ENCODE measurements around the gene HSPA1A. TPM values are rescaled to one million over a fixed set of nuclear protein-coding genes. Genes with fewer than 3 reads are reported as not detected.
A peak's percentile ranks its signal among the peaks of the same experiment; 100 is the strongest.

Gene HSPA1A
- total and polyA plus RNA-seq, 9 of the 15 experiments (the other 6 are each of a cell fraction or from before 2014, with no cell fraction given) = 2.2 to 273 (median 107) TPM

DNA sequence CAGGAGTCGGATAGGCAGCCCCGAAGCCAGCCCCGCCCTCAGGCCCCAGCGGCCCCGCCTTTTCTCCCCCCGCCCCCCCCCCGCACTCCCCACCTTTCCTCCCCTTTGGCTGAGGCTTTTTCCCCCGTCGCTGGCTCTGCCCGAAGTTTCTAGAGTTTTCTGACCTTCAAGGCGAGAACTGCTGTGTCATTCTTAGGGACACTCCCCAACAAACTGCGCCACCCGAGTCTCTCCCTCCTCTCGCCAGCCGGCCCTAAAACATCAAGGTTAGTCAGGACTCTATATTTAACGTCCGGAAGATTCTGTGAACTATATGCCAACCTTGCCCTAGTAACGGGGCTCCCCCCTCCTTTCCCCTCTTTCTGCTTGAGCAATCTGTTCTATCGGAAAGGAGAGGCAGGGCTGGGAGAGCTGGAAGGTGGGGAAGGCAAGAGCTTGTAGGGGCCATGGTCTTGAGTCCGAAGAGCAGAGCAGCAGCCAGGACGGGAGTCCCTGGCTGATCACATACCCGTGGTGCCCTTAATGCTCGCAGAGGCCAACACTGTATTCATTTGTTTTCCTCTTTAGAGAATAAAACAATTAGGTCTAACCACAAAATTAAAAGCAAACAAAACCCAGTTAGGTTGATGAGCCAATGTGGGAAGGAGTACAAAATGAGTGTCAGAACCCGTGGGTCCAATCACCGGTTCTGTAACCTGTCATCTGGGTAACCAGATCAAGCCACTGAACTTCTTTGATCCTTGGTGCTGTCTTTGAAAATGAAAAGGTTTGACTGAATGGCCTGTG is 6.9 kb downstream of the HSPA1A start (continued):
- TF ChIP-seq, protein P1, sequence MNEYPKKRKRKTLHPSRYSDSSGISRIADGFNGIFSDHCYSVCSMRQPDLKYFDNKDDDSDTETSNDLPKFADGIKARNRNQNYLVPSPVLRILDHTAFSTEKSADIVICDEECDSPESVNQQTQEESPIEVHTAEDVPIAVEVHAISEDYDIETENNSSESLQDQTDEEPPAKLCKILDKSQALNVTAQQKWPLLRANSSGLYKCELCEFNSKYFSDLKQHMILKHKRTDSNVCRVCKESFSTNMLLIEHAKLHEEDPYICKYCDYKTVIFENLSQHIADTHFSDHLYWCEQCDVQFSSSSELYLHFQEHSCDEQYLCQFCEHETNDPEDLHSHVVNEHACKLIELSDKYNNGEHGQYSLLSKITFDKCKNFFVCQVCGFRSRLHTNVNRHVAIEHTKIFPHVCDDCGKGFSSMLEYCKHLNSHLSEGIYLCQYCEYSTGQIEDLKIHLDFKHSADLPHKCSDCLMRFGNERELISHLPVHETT (CRISPR knock-in tag; conservative IDR thresholded peaks at IDR 0.05 in 1 of 2, IDR thresholded peaks at IDR 0.05 in 1 of 2) = peak in 1 of 2 experiments; percentile 87; a peak in 2 of 4 replicates
- TF ChIP-seq RBM17 (IDR thresholded peaks at IDR 0.05; ENCODE audit: borderline replicate concordance, low read depth, low read length) = no peak
- TF ChIP-seq, protein P2, sequence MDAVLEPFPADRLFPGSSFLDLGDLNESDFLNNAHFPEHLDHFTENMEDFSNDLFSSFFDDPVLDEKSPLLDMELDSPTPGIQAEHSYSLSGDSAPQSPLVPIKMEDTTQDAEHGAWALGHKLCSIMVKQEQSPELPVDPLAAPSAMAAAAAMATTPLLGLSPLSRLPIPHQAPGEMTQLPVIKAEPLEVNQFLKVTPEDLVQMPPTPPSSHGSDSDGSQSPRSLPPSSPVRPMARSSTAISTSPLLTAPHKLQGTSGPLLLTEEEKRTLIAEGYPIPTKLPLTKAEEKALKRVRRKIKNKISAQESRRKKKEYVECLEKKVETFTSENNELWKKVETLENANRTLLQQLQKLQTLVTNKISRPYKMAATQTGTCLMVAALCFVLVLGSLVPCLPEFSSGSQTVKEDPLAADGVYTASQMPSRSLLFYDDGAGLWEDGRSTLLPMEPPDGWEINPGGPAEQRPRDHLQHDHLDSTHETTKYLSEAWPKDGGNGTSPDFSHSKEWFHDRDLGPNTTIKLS (IDR thresholded peaks at IDR 0.05; ENCODE audit: borderline replicate concordance, low read depth) = no peak
- peak; percentile 89 to 95; a peak in 2 of 4 replicates for TF ChIP-seq UBTF (IDR thresholded peaks at IDR 0.05; ENCODE audit: borderline replicate concordance in 1 of 2, low read depth in 2 of 2, low read length in 2 of 2)
- peak; percentile 73 for TF ChIP-seq JUN (IDR thresholded peaks at IDR 0.05; ENCODE audit: borderline replicate concordance, low read depth, low read length)
- no peak for TF ChIP-seq JUN (CRISPR knock-in tag; IDR thresholded peaks at IDR 0.05; ENCODE audit: borderline replicate concordance)
- no peak for TF ChIP-seq EP400 (IDR thresholded peaks at IDR 0.05)
- TF ChIP-seq ZNF318 (IDR thresholded peaks at IDR 0.05; ENCODE audit: borderline replicate concordance in 1 of 2, low read depth in 1 of 2) = no peak
- TF ChIP-seq CEBPB (tag; IDR thresholded peaks at IDR 0.05) = 0 out of 2 replicates have a peak, but pooled peaks have one; percentile 43
- no peak for TF ChIP-seq L3MBTL2 (IDR thresholded peaks at IDR 0.05)
- TF ChIP-seq ZC3H8 (IDR thresholded peaks at IDR 0.05) = no peak
